HG03060 (cell line): ENCODE measurements around the gene DYNC1LI1.

ENCODE experiments used
- ATAC-seq: cut with Tn5 transposase; IDR thresholded peaks from one replicate; pipeline ENCODE4 v1.9.1; 2021; ENCODE audit warnings: low read depth, moderate number of reproducible peaks; ENCODE audit not compliant: unreplicated experiment

The DYNC1LI1 gene

DNA sequence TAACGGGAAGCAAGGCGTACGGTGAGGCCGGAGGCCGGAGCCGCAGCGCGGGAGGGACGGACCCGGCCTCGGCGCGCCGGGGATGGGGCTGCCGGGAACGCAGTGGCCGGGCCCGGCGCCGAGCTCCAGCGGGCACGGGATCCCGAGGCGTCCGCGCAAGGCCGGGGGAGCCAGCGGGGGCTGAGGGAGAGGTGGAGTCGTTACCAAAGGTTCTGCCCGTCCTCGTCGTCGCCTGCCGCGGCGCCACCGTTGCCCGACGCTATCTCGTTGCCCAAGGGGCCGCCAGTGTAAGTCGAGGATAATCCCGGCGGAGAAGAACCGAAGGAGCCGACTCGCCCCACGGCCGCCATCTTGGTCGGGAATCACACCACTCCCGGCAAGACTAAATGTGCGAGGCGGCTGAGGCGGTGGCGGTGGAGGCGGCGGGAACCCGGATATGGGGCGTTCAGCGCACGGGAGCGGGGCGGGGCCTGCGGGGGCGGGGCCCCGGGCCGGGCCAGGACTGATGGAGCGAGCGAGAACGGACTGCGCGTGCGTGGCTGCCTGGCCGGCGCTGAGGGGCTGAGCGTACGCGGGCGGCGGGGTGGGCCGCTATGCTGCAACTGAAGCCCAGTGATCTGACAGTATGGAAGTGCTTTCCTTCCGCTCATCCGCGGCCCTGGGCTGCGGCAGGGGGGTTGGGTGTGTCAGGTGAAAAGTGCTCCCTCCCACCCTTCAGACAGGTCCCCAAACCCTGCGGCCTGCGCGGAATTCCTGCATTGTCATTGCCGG lies at the start of gene DYNC1LI1:
Gene DYNC1LI1, minus strand, starts transcription at position 438 of the 771 bp plus-strand sequence. Its CDS starts 88 bp downstream, at position 350.
- peak; percentile 59 for ATAC-seq

DNA sequence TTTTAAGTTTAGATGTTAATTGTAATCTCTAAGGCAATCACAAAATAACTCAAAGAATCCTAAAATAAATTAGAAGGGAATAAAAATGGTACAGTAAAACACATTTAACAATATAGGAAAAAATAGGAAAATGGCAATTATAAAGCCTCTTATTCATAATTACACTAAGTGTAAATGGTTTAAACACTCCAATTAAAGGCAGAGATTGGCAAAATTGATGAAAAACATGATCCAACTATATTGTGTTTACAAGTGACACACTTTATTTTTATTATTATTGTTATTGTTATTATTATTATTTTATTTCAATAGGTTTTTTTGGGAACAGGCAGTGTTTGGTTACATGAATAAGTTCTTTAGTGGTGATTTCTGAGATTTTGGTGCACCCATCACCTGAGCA lies 48.7 kb upstream of the DYNC1LI1 start:
- no peak for ATAC-seq

DNA sequence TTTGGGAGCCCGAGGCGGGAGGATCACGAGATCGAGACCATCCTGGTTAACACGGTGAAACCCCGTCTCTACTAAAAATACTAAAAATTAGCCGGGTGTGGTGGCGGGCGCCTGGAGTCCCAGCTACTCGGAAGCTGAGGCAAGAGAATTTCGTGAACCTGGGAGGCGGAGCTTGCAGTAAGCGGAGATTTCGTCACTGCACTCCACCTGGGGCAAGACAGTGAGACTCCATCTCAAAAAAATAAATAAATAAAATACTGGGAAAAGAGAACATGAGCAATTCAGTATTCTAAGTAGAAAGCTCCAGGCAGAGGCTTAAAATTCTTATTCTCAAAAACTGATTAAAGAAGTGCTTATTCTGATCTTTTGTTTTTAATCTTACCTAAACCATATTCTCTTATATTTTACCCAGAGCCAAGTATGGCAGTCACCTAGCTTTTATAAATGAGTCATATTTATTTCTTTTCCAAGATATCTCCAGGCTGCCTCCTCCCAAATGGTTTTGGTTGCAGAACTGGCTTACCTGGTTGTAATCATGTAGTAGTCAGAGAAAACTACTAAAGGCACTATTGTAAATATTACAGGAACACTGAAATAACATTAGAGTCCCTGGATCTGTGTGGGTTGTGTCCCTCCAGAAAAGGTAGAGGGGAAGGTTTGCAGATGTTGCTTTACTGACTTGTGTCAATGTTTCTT lies 45.8 kb upstream of the DYNC1LI1 start:
- ATAC-seq = no peak

- no peak for ATAC-seq
These were observed 44.3 kb upstream of the DYNC1LI1 start for GRCh38 chr3:32614956-32615355.

- ATAC-seq = no peak
These were observed 42.5 kb upstream of the DYNC1LI1 start for GRCh38 chr3:32613183-32613582.

- ATAC-seq = no peak
These were observed 41.9 kb upstream of the DYNC1LI1 start for GRCh38 chr3:32612547-32612946.

GRCh38 chr3:32607522-32607921 lies 36.9 kb upstream of the DYNC1LI1 start:
- no peak for ATAC-seq

- no peak for ATAC-seq
These were observed 36.3 kb upstream of the DYNC1LI1 start for GRCh38 chr3:32606960-32607359.

GRCh38 chr3:32606277-32606676 lies 35.6 kb upstream of the DYNC1LI1 start:
- no peak for ATAC-seq

DNA sequence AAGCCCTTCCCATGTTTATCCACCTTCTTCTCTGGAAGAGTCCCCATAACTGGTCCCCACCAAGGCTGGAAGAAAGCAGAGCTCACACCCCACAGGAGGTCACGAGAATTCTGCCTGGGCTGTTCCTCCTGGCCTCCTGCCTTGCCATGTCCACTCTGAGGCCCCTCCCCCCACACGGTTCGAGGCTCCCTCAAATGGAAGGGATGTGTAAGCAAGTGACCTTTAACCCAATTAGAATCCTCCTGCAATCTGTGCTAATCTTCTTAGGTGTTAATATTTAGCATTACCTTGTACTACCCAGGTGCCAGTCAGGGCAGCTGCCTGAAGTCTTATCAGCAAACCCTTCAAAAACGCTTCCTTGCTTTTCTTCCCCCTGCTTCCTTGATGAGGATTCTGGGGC lies 32.4 kb upstream of the DYNC1LI1 start:
- ATAC-seq = no peak

GRCh38 chr3:32602206-32602605 lies 31.5 kb upstream of the DYNC1LI1 start:
- no peak for ATAC-seq

- ATAC-seq = no peak
These were observed 31.1 kb upstream of the DYNC1LI1 start for GRCh38 chr3:32601722-32602121.

DNA sequence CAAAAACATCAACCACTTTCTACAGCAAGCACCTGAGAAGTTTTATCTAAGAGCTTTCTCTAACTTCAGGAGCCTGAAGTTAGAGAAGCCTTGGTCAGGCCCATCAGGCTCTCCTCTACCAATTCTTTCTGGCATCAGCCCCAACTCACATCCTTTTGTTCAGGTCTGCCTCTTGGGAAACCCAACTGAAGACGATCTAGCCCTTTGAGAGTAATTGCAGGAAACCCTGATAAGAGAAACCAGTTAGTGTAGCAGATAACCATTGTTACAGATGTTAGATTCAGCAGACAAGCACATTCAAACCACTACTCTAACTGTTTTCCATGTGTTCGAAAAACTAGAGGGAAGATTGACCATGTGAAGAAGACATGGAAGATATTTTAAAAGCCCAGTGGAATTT lies 27.0 kb upstream of the DYNC1LI1 start:
- ATAC-seq = no peak

DNA sequence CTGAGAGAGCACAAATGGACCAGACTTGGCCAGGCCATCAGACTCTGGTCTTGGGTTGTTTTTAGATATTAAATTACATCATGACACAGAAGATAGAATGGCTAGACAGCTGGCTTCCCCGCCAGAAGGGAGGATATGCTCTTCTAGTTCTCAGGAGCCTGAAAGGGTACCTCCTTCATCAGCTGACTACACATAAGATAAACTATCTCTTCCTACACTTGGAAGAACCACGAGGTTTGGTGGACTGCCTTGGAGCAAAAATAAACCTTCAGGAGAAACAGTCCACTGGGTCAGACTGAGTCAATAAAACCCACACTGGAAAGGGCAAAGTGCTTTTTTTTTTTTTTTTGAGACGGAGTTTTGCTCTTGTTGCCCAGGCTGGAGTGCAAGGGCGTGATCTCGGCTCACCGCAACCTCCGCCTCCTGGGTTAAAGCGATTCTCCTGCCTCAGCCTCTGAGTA lies 26.3 kb upstream of the DYNC1LI1 start:
- no peak for ATAC-seq

DNA sequence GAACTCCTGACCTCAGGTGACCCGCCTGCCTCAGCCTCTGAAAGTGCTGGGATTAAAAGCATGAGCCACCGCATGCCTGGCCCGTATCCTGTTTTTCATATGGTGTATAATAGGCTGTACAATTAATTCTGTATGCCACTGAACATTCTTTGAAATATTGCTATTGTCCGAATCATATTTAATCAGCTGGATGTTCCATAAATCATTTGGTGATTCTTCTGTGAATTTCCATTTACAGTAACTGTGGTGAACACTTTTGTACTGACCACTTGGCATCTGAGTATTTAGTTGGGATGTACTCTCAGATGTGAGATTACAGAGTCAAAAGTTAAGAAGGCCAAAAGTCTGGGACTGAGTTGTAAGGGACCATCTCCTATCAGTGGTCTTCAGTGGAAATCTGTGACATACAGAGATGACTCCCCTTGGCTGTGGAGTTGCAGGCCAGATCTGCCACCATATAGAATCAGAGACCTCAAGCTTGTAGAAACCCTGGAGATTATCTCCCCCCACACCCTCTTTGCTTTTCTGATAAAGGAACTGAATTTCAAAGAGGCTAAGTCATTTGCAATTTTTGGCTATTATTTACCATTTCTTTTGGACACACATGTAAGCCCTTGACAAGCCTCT lies 25.7 kb upstream of the DYNC1LI1 start:
- ATAC-seq = no peak

DNA sequence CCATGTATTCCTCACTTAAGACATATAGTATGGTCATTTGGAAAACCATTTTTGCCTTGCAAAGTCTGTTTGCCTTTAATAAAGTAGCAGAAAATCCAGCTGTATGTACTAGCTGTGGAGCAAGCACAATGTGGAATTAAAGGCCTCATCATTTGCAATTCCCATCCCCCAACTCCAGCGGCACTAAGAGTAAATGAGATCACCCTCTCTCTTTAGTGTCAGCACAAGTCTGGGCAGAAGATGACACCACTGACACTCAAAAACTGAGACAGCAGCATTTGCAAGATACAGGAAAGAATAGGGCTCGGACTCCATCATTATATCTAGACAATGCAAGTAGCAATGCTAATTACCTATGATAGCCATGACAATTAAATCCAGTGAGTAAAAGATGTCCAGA lies 24.7 kb upstream of the DYNC1LI1 start:
- ATAC-seq = no peak

GRCh38 chr3:32593903-32594525 lies 23.4 kb upstream of the DYNC1LI1 start:
- ATAC-seq = no peak

GRCh38 chr3:32592696-32593353 lies 22.2 kb upstream of the DYNC1LI1 start:
- no peak for ATAC-seq

DNA sequence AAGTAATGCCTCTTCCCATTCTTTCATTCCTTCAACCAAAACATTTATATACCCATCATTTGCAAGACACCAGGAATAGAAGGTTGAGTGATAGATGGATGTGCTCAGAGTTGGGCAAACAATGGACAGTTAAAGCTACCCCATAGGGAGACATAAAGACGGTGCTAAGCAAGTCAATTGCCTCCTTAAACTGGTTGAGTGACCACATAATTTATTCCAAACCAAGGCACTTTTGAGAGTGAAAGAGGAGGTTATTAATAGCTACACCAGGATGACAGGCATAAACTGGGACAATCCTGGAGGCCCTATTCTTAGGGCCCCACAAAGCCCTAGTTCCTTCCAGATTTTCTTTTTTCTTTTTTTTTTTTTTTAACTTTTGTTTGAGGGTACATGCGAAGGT lies 21.4 kb upstream of the DYNC1LI1 start:
- ATAC-seq = no peak

DNA sequence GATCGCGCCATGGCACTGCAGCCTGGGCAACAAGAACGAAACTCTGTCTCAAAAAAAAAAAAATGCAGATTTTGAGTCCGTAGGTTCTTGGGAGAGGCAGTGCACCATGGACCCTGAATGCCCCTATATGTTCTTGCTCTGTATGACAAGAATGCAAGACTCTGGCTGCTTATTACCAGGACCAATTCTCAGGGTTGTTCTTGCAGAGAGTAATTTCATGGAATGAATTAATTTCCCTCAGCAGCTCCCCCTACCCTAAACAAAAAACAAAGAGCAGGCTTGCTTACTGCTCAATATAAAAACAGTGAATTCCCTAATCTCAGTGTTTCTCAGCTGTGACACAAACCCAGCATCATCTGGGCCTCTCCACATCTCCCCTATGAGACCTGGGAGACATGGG lies 20.5 kb upstream of the DYNC1LI1 start:
- no peak for ATAC-seq

DNA sequence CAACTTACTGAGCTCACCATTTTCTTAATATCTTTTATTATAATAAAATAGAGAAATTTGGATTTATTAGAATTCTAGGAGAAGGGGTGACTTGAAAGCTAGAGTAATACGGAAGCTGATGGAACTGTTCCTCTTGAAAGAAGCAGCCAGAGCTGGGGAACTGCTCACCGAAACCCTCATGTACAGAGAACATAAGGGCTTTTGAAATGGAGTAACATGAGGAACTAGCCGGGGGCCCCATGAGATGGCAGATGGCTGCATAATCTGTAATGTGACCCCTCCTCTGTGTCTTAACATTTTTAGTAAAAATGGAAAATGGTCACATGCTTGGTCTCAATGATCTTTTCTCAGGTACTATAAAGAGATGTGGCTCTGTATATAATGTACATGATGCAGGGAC lies 15.7 kb upstream of the DYNC1LI1 start:
- ATAC-seq = no peak
